HepG2 (cell line): ENCODE measurements around the gene ANKRD39. TPM values are rescaled to one million over a fixed set of nuclear protein-coding genes. Genes with fewer than 3 reads are reported as not detected.
A peak's percentile ranks its signal among the peaks of the same experiment; 100 is the strongest.

Experiments
- ARID3A ChIP-seq: IDR thresholded peaks from 2 replicates; pipeline ENCODE4 v1.6.1; 2012; ENCODE audit warnings: low read depth, low read length, improper control_type of control experiment
- ATM ChIP-seq: fragments of 450-650 bp; IDR thresholded peaks from 2 replicates; pipeline ENCODE4 v1.7.1; 2017; ENCODE audit warnings: mild to moderate bottlenecking, borderline replicate concordance
- FIP1L1 ChIP-seq: fragments of 200-400 bp; formaldehyde crosslinking; IDR thresholded peaks from 2 replicates; pipeline ENCODE4 v1.6.1; 2018; ENCODE audit warnings: low read depth, mild to moderate bottlenecking, low read length, moderate library complexity, borderline replicate concordance; ENCODE audit not compliant: insufficient read depth
- GLI4 ChIP-seq: sonication (generic); formaldehyde crosslinking; IDR thresholded peaks from 2 replicates; pipeline ENCODE4 v1.5.1; 2020; ENCODE audit warnings: missing genetic modification reagents, mild to moderate bottlenecking, moderate library complexity, borderline replicate concordance
- HNRNPH1 ChIP-seq: fragments of 200-400 bp; formaldehyde crosslinking; optimal IDR thresholded peaks from 2 replicates; pipeline ENCODE3; 2017; ENCODE audit warnings: mild to moderate bottlenecking, low read depth, low read length
- JUNB ChIP-seq: sonication (generic); formaldehyde crosslinking; IDR thresholded peaks from 2 replicates; pipeline ENCODE4 v1.8.0; 2022; ENCODE audit warnings: missing genetic modification reagents, mild to moderate bottlenecking, borderline replicate concordance
- MYNN ChIP-seq: sonication (generic); formaldehyde crosslinking; IDR thresholded peaks from 2 replicates; pipeline ENCODE4 v1.4.0; 2020; ENCODE audit warnings: mild to moderate bottlenecking, low read depth, missing genetic modification reagents
- REPIN1 ChIP-seq: sonication (generic); formaldehyde crosslinking; IDR thresholded peaks from 2 replicates; pipeline ENCODE4 v1.8.0; 2022; ENCODE audit warnings: missing genetic modification reagents, low read depth, mild to moderate bottlenecking, borderline replicate concordance
- SMARCC2 ChIP-seq: fragments of 450-650 bp; IDR thresholded peaks from 2 replicates; pipeline ENCODE4 v1.6.1; 2017; ENCODE audit warnings: antibody characterized with exemption, mild to moderate bottlenecking
- SNAI1 ChIP-seq: sonication (generic); formaldehyde crosslinking; IDR thresholded peaks from 2 replicates; pipeline ENCODE4 v1.5.0; 2020; ENCODE audit warnings: mild to moderate bottlenecking, missing genetic modification reagents, borderline replicate concordance
- SP5 ChIP-seq: IDR thresholded peaks from 2 replicates; pipeline ENCODE4 v1.6.1; 2016; ENCODE audit warnings: low read depth, borderline replicate concordance
- U2AF2 ChIP-seq: fragments of 200-400 bp; formaldehyde crosslinking; IDR thresholded peaks from 2 replicates; pipeline ENCODE4 v1.6.1; 2017; ENCODE audit warnings: low read depth, mild to moderate bottlenecking, low read length
- ZFX ChIP-seq: sonication (generic); formaldehyde crosslinking; IDR thresholded peaks from 2 replicates; pipeline ENCODE4 v1.4.0; 2020; ENCODE audit warnings: mild to moderate bottlenecking, low read depth, missing genetic modification reagents, moderate library complexity
- ZNF326 ChIP-seq: sonication (generic); formaldehyde crosslinking; IDR thresholded peaks from 2 replicates; pipeline ENCODE4 v1.4.0; 2020; ENCODE audit warnings: missing genetic modification reagents, borderline replicate concordance
- ZNF431 ChIP-seq: sonication (generic); formaldehyde crosslinking; IDR thresholded peaks from 2 replicates; pipeline ENCODE4 v1.9.0; 2022; ENCODE audit warnings: missing genetic modification reagents, low read depth, mild to moderate bottlenecking, borderline replicate concordance
- ZNF556 ChIP-seq: sonication (generic); formaldehyde crosslinking; IDR thresholded peaks from 2 replicates; pipeline ENCODE4 v1.4.0; 2020; ENCODE audit warnings: mild to moderate bottlenecking, missing genetic modification reagents, borderline replicate concordance
- ZNF562 ChIP-seq: sonication (generic); formaldehyde crosslinking; IDR thresholded peaks from 2 replicates; pipeline ENCODE4 v1.8.0; 2022; ENCODE audit warnings: missing genetic modification reagents, borderline replicate concordance
- ZNF619 ChIP-seq: sonication (generic); formaldehyde crosslinking; IDR thresholded peaks from 2 replicates; pipeline ENCODE4 v1.4.0; 2020; ENCODE audit warnings: mild to moderate bottlenecking, missing genetic modification reagents
- ZNF740 ChIP-seq: sonication (generic); formaldehyde crosslinking; IDR thresholded peaks from 2 replicates; pipeline ENCODE4 v1.4.0; 2020; ENCODE audit warnings: missing genetic modification reagents
- ZNF83 ChIP-seq: sonication (generic); formaldehyde crosslinking; IDR thresholded peaks from 2 replicates; pipeline ENCODE4 v1.4.0; 2020; ENCODE audit warnings: missing genetic modification reagents, mild to moderate bottlenecking, borderline replicate concordance
- ZNF883 ChIP-seq: sonication (generic); formaldehyde crosslinking; IDR thresholded peaks from 2 replicates; pipeline ENCODE4 v1.5.1; 2020; ENCODE audit warnings: mild to moderate bottlenecking, missing genetic modification reagents; ENCODE audit errors: not compliant biosample characterization
- polyA plus RNA-seq, 8 experiments: library from polyadenylated mRNA; depleted of rRNA in 3 of 8; stranded (reverse) in 7 of 8; unstranded in 1 of 8; fragments of >200 nt; fragmentation: Illumina TruSeq in 4 of 8; extraction: Trizol in 4 of 8; gene quantifications; 2 replicates each; pipeline versions ENCODE4 v1.2.1 to v1.2.3, GENCODE V29; 2011 to 2016; ENCODE audit warnings: low read depth in 4 of 8, missing spikeins in 1 of 8, mixed read lengths in 1 of 8; ENCODE audit not compliant: insufficient read depth in 1 of 8
- total RNA-seq, 5 experiments: library from RNA; depleted of rRNA; stranded (reverse); fragments of >200 nt; fragmentation: Illumina TruSeq; extraction: Trizol; gene quantifications; 2 replicates each; pipeline ENCODE4 v1.2.3, GENCODE V29; 2016; ENCODE audit warnings: low read depth in 1 of 5
- TF ChIP-seq, protein P1 (sequence below), 2 experiments: sonication (generic) in 1 of 2; formaldehyde crosslinking in 1 of 2; IDR thresholded peaks; 2 replicates each; pipeline versions ENCODE4 v1.4.0 to v1.6.1; 2018 to 2020; ENCODE audit warnings: missing genetic modification reagents in 2 of 2, borderline replicate concordance in 1 of 2, low read depth in 1 of 2, mild to moderate bottlenecking in 1 of 2, missing biosample characterization in 1 of 2
- TF ChIP-seq, protein P2 (sequence below): sonication (generic); formaldehyde crosslinking; IDR thresholded peaks from 2 replicates; pipeline ENCODE4 v1.4.0; 2020; ENCODE audit warnings: mild to moderate bottlenecking, low read depth, missing genetic modification reagents

Gene ANKRD39
- total and polyA plus RNA-seq, 2 of the 13 experiments (the other 11 are each of a cell fraction or from before 2014, with no cell fraction given) = 23.2 to 24.8 TPM

DNA sequence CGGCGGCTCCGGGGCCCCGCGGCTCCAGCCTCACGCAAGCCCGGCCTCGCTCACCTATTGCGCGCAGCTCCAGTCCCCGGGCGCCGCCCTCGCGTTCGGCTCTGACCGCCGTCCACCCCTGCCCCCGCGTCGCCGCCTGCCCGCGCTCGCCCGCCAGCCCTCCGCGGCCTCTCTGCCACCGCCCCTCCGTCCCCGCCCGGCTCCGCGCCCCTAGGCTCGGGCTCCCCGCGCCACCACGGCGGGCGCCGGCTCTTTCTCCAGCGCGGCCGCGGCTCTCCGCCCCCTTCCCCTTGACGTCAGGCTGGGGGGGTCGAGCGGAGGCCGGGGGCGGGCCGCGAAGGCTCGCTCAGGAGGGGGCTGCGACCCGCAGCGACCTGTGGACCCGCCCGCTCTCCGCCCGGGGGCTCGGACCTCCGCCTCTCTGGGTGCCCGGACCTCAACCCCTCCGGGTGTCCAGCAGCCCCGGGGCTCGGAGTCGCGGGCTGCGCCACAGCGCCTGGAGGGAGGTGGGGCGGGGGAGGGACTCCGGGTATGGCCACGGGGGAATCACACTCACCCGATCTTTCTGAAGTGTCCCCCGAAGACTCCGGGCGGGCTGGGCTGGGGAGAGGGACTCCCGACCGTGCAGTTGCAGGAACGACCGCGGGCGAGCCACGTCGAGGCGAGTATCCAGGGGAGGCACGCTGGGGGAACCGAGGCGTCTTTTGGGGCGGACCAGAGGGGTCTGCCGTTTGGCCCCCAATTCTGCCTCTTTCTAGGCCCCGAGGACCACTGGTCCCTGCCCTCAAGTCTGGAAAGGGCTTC, 12.2 kb upstream of the ANKRD39 start, which contains the start of gene SEMA4C (continued):
- TF ChIP-seq ZFX = peak; percentile 41
- TF ChIP-seq JUNB (CRISPR knock-in tag) = no peak
- TF ChIP-seq ZNF431 (CRISPR knock-in tag) = no peak
- peak; percentile 60 for TF ChIP-seq SP5 (CRISPR knock-in tag)
- no peak for TF ChIP-seq GLI4 (CRISPR knock-in tag)
- TF ChIP-seq ZNF740 (CRISPR knock-in tag) = peak; percentile 89
- peak; percentile 25; the same call in 1 of the 2 replicates for TF ChIP-seq ZNF556 (CRISPR knock-in tag)
- TF ChIP-seq REPIN1 (CRISPR knock-in tag) = no peak
- TF ChIP-seq HNRNPH1 = no peak
- TF ChIP-seq ZNF83 (CRISPR knock-in tag) = no peak
- no peak for TF ChIP-seq U2AF2
- no peak for TF ChIP-seq FIP1L1
- no peak for TF ChIP-seq ATM
- TF ChIP-seq MYNN (CRISPR knock-in tag) = no peak
- TF ChIP-seq, protein P1, sequence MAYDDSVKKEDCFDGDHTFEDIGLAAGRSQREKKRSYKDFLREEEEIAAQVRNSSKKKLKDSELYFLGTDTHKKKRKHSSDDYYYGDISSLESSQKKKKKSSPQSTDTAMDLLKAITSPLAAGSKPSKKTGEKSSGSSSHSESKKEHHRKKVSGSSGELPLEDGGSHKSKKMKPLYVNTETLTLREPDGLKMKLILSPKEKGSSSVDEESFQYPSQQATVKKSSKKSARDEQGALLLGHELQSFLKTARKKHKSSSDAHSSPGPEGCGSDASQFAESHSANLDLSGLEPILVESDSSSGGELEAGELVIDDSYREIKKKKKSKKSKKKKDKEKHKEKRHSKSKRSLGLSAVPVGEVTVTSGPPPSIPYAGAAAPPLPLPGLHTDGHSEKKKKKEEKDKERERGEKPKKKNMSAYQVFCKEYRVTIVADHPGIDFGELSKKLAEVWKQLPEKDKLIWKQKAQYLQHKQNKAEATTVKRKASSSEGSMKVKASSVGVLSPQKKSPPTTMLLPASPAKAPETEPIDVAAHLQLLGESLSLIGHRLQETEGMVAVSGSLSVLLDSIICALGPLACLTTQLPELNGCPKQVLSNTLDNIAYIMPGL (CRISPR knock-in tag; IDR thresholded peaks at IDR 0.05; ENCODE audit: borderline replicate concordance in 1 of 2, low read depth in 1 of 2) = peak in 1 of 2 experiments; percentile 79; a peak in 3 of 4 replicates
- TF ChIP-seq ARID3A = no peak
- TF ChIP-seq SNAI1 = no peak
- TF ChIP-seq ZNF326 (CRISPR knock-in tag) = no peak
- TF ChIP-seq ZNF562 (CRISPR knock-in tag) = no peak
- TF ChIP-seq, protein P2, sequence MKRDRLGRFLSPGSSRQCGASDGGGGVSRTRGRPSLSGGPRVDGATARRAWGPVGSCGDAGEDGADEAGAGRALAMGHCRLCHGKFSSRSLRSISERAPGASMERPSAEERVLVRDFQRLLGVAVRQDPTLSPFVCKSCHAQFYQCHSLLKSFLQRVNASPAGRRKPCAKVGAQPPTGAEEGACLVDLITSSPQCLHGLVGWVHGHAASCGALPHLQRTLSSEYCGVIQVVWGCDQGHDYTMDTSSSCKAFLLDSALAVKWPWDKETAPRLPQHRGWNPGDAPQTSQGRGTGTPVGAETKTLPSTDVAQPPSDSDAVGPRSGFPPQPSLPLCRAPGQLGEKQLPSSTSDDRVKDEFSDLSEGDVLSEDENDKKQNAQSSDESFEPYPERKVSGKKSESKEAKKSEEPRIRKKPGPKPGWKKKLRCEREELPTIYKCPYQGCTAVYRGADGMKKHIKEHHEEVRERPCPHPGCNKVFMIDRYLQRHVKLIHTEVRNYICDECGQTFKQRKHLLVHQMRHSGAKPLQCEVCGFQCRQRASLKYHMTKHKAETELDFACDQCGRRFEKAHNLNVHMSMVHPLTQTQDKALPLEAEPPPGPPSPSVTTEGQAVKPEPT (CRISPR knock-in tag) = no peak
- no peak for TF ChIP-seq ZNF883 (CRISPR knock-in tag)
- no peak for TF ChIP-seq SMARCC2
- TF ChIP-seq ZNF619 = 0 out of 2 replicates have a peak, but pooled peaks have one; percentile 38
